HepG2 (cell line): ENCODE data around the gene FANCE. TPM values are rescaled to one million over a fixed set of nuclear protein-coding genes. Genes with fewer than 3 reads are reported as not detected.
A peak's percentile ranks its signal among the peaks of the same experiment; 100 is the strongest.

Experiments
- ATRX ChIP-seq: sonication (generic); formaldehyde crosslinking; IDR thresholded peaks from 2 replicates; pipeline ENCODE4 v1.4.0; 2020; ENCODE audit warnings: missing genetic modification reagents, borderline replicate concordance
- HIC2 ChIP-seq: sonication (generic); formaldehyde crosslinking; IDR thresholded peaks from 2 replicates; pipeline ENCODE4 v1.9.0; 2022; ENCODE audit warnings: low read depth, missing genetic modification reagents
- MBD4 ChIP-seq: IDR thresholded peaks from 2 replicates; pipeline ENCODE4 v1.6.1; 2012; ENCODE audit warnings: low read length, inconsistent platforms, borderline replicate concordance
- PAF1 ChIP-seq: IDR thresholded peaks from 2 replicates; pipeline ENCODE4 v1.6.1; 2016; ENCODE audit warnings: missing genetic modification reagents, missing compliant biosample characterization
- REXO4 ChIP-seq: sonication (generic); formaldehyde crosslinking; IDR thresholded peaks from 2 replicates; pipeline ENCODE4 v1.8.0; 2022; ENCODE audit warnings: missing genetic modification reagents, mild to moderate bottlenecking, borderline replicate concordance
- ZBTB20 ChIP-seq: sonication (generic); formaldehyde crosslinking; IDR thresholded peaks from 2 replicates; pipeline ENCODE4 v1.8.1; 2023; ENCODE audit warnings: missing genetic modification reagents, low read depth, mild to moderate bottlenecking, borderline replicate concordance
- ZFP41 ChIP-seq: sonication (generic); formaldehyde crosslinking; IDR thresholded peaks from 2 replicates; pipeline ENCODE4 v1.4.0; 2020; ENCODE audit warnings: mild to moderate bottlenecking, missing genetic modification reagents, borderline replicate concordance
- ZNF274 ChIP-seq: sonication (generic); formaldehyde crosslinking; IDR thresholded peaks from 2 replicates; pipeline ENCODE4 v1.5.1; 2020; ENCODE audit warnings: mild to moderate bottlenecking, missing genetic modification reagents
- ZNF407 ChIP-seq: sonication (generic); formaldehyde crosslinking; IDR thresholded peaks from one replicate; pipeline ENCODE4 v1.5.1; 2020; ENCODE audit warnings: mild to moderate bottlenecking, missing genetic modification reagents; ENCODE audit errors: not compliant biosample characterization
- ZNF800 ChIP-seq: sonication (generic); formaldehyde crosslinking; IDR thresholded peaks from 2 replicates; pipeline ENCODE4 v1.4.0; 2020; ENCODE audit warnings: missing genetic modification reagents
- polyA plus RNA-seq, 8 experiments: library from polyadenylated mRNA; depleted of rRNA in 3 of 8; stranded (reverse) in 7 of 8; unstranded in 1 of 8; fragments of >200 nt; fragmentation: Illumina TruSeq in 4 of 8; extraction: Trizol in 4 of 8; gene quantifications; 2 replicates each; pipeline versions ENCODE4 v1.2.1 to v1.2.3, GENCODE V29; 2011 to 2016; ENCODE audit warnings: low read depth in 4 of 8, missing spikeins in 1 of 8, mixed read lengths in 1 of 8; ENCODE audit not compliant: insufficient read depth in 1 of 8
- total RNA-seq, 5 experiments: library from RNA; depleted of rRNA; stranded (reverse); fragments of >200 nt; fragmentation: Illumina TruSeq; extraction: Trizol; gene quantifications; 2 replicates each; pipeline ENCODE4 v1.2.3, GENCODE V29; 2016; ENCODE audit warnings: low read depth in 1 of 5
- TF ChIP-seq, protein P1 (sequence below): sonication (generic); formaldehyde crosslinking; IDR thresholded peaks from 2 replicates; pipeline ENCODE4 v1.5.0; 2020; ENCODE audit warnings: missing genetic modification reagents
- TF ChIP-seq, protein P2 (sequence below): IDR thresholded peaks from 2 replicates; pipeline ENCODE4 v1.6.1; 2016; ENCODE audit warnings: low read depth, borderline replicate concordance
- TF ChIP-seq, protein P3 (sequence below): sonication (generic); formaldehyde crosslinking; IDR thresholded peaks from 2 replicates; pipeline ENCODE4 v1.4.0; 2020; ENCODE audit warnings: missing genetic modification reagents

FANCE gene
- total and polyA plus RNA-seq, 2 of the 13 experiments (the other 11 are each of a cell fraction or from before 2014, with no cell fraction given): 7.1 to 11.2 TPM

- TF ChIP-seq ZBTB20 (CRISPR knock-in tag) (0 out of 2 replicates have a peak, but pooled peaks have one; percentile 80), HIC2 (CRISPR knock-in tag) (peak; percentile 66), ATRX (CRISPR knock-in tag) (no peak; the same call in 1 of the 2 replicates), PAF1 (CRISPR knock-in tag) (no peak), REXO4 (CRISPR knock-in tag) (no peak), ZFP41 (CRISPR knock-in tag) (peak; percentile 93), ZNF407 (CRISPR knock-in tag) (peak; percentile 77), MBD4 (no peak), ZNF800 (CRISPR knock-in tag) (peak; percentile 94), ZNF274 (CRISPR knock-in tag) (peak; percentile 98)
- TF ChIP-seq, protein P1, sequence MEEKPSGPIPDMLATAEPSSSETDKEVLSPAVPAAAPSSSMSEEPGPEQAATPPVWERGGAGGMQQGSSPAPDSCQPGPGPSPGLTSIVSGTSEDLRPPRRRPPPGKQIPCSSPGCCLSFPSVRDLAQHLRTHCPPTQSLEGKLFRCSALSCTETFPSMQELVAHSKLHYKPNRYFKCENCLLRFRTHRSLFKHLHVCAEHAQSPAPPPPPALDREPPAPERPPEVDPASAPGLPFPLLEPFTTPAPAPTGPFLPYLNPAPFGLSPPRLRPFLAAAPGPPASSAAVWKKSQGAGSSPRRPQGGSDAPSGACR (CRISPR knock-in tag): peak; percentile 100
- TF ChIP-seq, protein P2, sequence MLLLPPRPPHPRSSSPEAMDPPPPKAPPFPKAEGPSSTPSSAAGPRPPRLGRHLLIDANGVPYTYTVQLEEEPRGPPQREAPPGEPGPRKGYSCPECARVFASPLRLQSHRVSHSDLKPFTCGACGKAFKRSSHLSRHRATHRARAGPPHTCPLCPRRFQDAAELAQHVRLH: peak; percentile 99
- TF ChIP-seq, protein P3, sequence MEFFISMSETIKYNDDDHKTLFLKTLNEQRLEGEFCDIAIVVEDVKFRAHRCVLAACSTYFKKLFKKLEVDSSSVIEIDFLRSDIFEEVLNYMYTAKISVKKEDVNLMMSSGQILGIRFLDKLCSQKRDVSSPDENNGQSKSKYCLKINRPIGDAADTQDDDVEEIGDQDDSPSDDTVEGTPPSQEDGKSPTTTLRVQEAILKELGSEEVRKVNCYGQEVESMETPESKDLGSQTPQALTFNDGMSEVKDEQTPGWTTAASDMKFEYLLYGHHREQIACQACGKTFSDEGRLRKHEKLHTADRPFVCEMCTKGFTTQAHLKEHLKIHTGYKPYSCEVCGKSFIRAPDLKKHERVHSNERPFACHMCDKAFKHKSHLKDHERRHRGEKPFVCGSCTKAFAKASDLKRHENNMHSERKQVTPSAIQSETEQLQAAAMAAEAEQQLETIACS: no peak
These were observed 16.2 kb downstream of the FANCE start, which contains the start of gene RPL10A (continued) for GRCh38 chr6:35468181-35468979.
